A549 (cell line): ENCODE results near the gene DDX54. TPM values are rescaled to one million over a fixed set of nuclear protein-coding genes. Genes with fewer than 3 reads are reported as not detected.
A peak's percentile ranks its signal among the peaks of the same experiment; 100 is the strongest.

Experiments
- CBX2 ChIP-seq: fragments of 200-600 bp; sonication (generic); IDR thresholded peaks from 2 replicates; pipeline ENCODE4 v1.6.1; 2016; ENCODE audit warnings: low read depth, mild to moderate bottlenecking, borderline replicate concordance
- CBX8 ChIP-seq: fragments of 200-600 bp; sonication (generic); IDR thresholded peaks from 2 replicates; pipeline ENCODE4 v1.6.1; 2016
- CEBPB ChIP-seq, 2 experiments: fragments of >200 bp in 1 of 2; sonication (Bioruptor Twin) in 1 of 2; formaldehyde crosslinking in 1 of 2; IDR thresholded peaks; 2 replicates each; pipeline ENCODE4 v1.6.1; 2012 to 2016
- CTCF ChIP-seq: fragments of >200 bp; sonication (Bioruptor Twin); formaldehyde crosslinking; IDR thresholded peaks from 3 replicates; pipeline ENCODE4 v1.5.1; 2016
- EHF ChIP-seq: fragments of 250-450 bp; sonication (Bioruptor Pico); IDR thresholded peaks from 2 replicates; pipeline ENCODE4 v1.5.0; 2020; ENCODE audit warnings: mild to moderate bottlenecking
- EHMT2 ChIP-seq: fragments of 200-600 bp; sonication (generic); IDR thresholded peaks from 2 replicates; pipeline ENCODE4 v1.6.1; 2016; ENCODE audit warnings: antibody characterized with exemption, low read depth, mild to moderate bottlenecking, moderate library complexity
- ELK1 ChIP-seq: fragments of 150-350 bp; IDR thresholded peaks from 2 replicates; pipeline ENCODE4 v1.6.1; 2014; ENCODE audit warnings: low read depth, mild to moderate bottlenecking, low read length
- FOXS1 ChIP-seq: fragments of 250-450 bp; sonication (Bioruptor Pico); IDR thresholded peaks from 2 replicates; pipeline ENCODE4 v1.5.0; 2020; ENCODE audit warnings: mild to moderate bottlenecking, moderate library complexity
- GATA3 ChIP-seq: IDR thresholded peaks from 2 replicates; pipeline ENCODE4 v1.6.1; 2012; ENCODE audit warnings: borderline replicate concordance
- HES2 ChIP-seq: fragments of >200 bp; sonication (Bioruptor Twin); formaldehyde crosslinking; IDR thresholded peaks from 2 replicates; pipeline ENCODE4 v1.6.1; 2016
- HEYL ChIP-seq: fragments of 250-450 bp; sonication (Bioruptor Pico); IDR thresholded peaks from 2 replicates; pipeline ENCODE4 v1.8.0; 2021; ENCODE audit warnings: mild to moderate bottlenecking, moderate library complexity
- HOXA7 ChIP-seq: fragments of 250-450 bp; sonication (Bioruptor Pico); IDR thresholded peaks from 2 replicates; pipeline ENCODE4 v1.5.0; 2020; ENCODE audit warnings: mild to moderate bottlenecking, moderate library complexity
- JUN ChIP-seq, 2 experiments: fragments of >200 bp; sonication (Bioruptor Twin); formaldehyde crosslinking; IDR thresholded peaks; 2 replicates in 1 of 2; 3 replicates in 1 of 2; pipeline ENCODE4 v1.6.1; 2016 to 2017
- KDM1A ChIP-seq: fragments of 200-600 bp; sonication (generic); IDR thresholded peaks from 2 replicates; pipeline ENCODE4 v1.6.1; 2016; ENCODE audit warnings: low read depth, mild to moderate bottlenecking
- KDM5A ChIP-seq: fragments of 200-600 bp; sonication (generic); IDR thresholded peaks from 2 replicates; pipeline ENCODE4 v1.6.1; 2016; ENCODE audit warnings: antibody characterized with exemption, mild to moderate bottlenecking
- MAFK ChIP-seq: fragments of 450-650 bp; IDR thresholded peaks from 2 replicates; pipeline ENCODE4 v1.6.1; 2014; ENCODE audit not compliant: partially characterized antibody
- MYC ChIP-seq: IDR thresholded peaks from 2 replicates; pipeline ENCODE4 v1.6.1; 2012; ENCODE audit warnings: mild to moderate bottlenecking, inconsistent platforms, low read length, improper control_type of control experiment, borderline replicate concordance
- NPAS2 ChIP-seq: fragments of 250-450 bp; sonication (Bioruptor Pico); IDR thresholded peaks from 2 replicates; pipeline ENCODE4 v1.8.0; 2022; ENCODE audit warnings: mild to moderate bottlenecking, moderate library complexity, borderline replicate concordance
- NR3C1 ChIP-seq: fragments of >200 bp; sonication (Bioruptor Twin); formaldehyde crosslinking; IDR thresholded peaks from 3 replicates; pipeline ENCODE4 v1.6.1; 2017
- PHF8 ChIP-seq: fragments of 200-600 bp; sonication (generic); IDR thresholded peaks from 2 replicates; pipeline ENCODE4 v1.6.1; 2016; ENCODE audit warnings: low read depth, mild to moderate bottlenecking, antibody characterized with exemption, moderate library complexity, borderline replicate concordance
- POLR2A ChIP-seq: IDR thresholded peaks from 2 replicates; pipeline ENCODE4 v1.6.1; 2012; ENCODE audit warnings: mild to moderate bottlenecking, low read length
- POLR2AphosphoS2 ChIP-seq: conservative IDR thresholded peaks from 2 replicates; pipeline ENCODE4 v1.6.1; 2012; ENCODE audit warnings: low read length, improper control_type of control experiment, inconsistent platforms
- RAD21 ChIP-seq, 2 experiments: fragments of >200 bp in 1 of 2; sonication (Bioruptor Twin) in 1 of 2; formaldehyde crosslinking in 1 of 2; IDR thresholded peaks in 1 of 2; conservative IDR thresholded peaks in 1 of 2; 2 replicates in 1 of 2; 3 replicates in 1 of 2; pipeline ENCODE4 v1.6.1; 2012 to 2018; ENCODE audit warnings: inconsistent platforms in 1 of 2
- RARB ChIP-seq: fragments of 250-450 bp; sonication (Bioruptor Pico); IDR thresholded peaks from 2 replicates; pipeline ENCODE4 v1.8.0; 2021; ENCODE audit warnings: mild to moderate bottlenecking, moderate library complexity
- RCOR1 ChIP-seq: fragments of 150-350 bp; IDR thresholded peaks from 2 replicates; pipeline ENCODE4 v1.6.1; 2014; ENCODE audit warnings: antibody characterized with exemption, low read length, low read depth
- REST ChIP-seq: fragments of 200-600 bp; sonication (generic); IDR thresholded peaks from 2 replicates; pipeline ENCODE4 v1.6.1; 2016; ENCODE audit warnings: antibody characterized with exemption, mild to moderate bottlenecking, moderate library complexity
- RNF2 ChIP-seq: fragments of 200-600 bp; sonication (generic); IDR thresholded peaks from 2 replicates; pipeline ENCODE4 v1.6.1; 2016; ENCODE audit warnings: low read depth, mild to moderate bottlenecking, antibody characterized with exemption, moderate library complexity, borderline replicate concordance
- SMC3 ChIP-seq: fragments of >200 bp; sonication (Bioruptor Twin); formaldehyde crosslinking; IDR thresholded peaks from 3 replicates; pipeline ENCODE4 v1.6.1; 2018; ENCODE audit warnings: inconsistent platforms
- SREBF2 ChIP-seq: fragments of 450-650 bp; IDR thresholded peaks from 2 replicates; pipeline ENCODE4 v1.6.1; 2014; ENCODE audit warnings: mild to moderate bottlenecking, moderate library complexity
- TP53 ChIP-seq: fragments of 250-450 bp; sonication (Bioruptor Pico); IDR thresholded peaks from 2 replicates; pipeline ENCODE4 v1.5.0; 2021; ENCODE audit warnings: mild to moderate bottlenecking, moderate library complexity
- ZC3H11A ChIP-seq: fragments of 450-650 bp; IDR thresholded peaks from 2 replicates; pipeline ENCODE4 v1.6.1; 2014; ENCODE audit warnings: antibody characterized with exemption, mild to moderate bottlenecking
- polyA plus RNA-seq, 4 experiments: library from polyadenylated mRNA; depleted of rRNA in 3 of 4; stranded (reverse); fragments of >200 nt; fragmentation: RNase III in 1 of 4; extraction: RNeasy Plus Mini Kit Qiagen cat#74134 plus additional on column Dnase treatment in 1 of 4; gene quantifications; 2 replicates in 3 of 4; 3 replicates in 1 of 4; pipeline ENCODE4 v1.2.3, GENCODE V29; 2011 to 2017
- TF ChIP-seq, protein P1 (sequence below): fragments of 250-450 bp; sonication (Bioruptor Pico); IDR thresholded peaks from 2 replicates; pipeline ENCODE4 v1.5.0; 2021; ENCODE audit warnings: mild to moderate bottlenecking, moderate library complexity, borderline replicate concordance
- TF ChIP-seq, protein P2 (sequence below): IDR thresholded peaks from 2 replicates; pipeline ENCODE4 v1.6.1; 2012

The DDX54 gene
- polyA plus RNA-seq, 2 of the 4 experiments (the other 2 are of a cell fraction) = 62.4 to 64.5 TPM

DNA sequence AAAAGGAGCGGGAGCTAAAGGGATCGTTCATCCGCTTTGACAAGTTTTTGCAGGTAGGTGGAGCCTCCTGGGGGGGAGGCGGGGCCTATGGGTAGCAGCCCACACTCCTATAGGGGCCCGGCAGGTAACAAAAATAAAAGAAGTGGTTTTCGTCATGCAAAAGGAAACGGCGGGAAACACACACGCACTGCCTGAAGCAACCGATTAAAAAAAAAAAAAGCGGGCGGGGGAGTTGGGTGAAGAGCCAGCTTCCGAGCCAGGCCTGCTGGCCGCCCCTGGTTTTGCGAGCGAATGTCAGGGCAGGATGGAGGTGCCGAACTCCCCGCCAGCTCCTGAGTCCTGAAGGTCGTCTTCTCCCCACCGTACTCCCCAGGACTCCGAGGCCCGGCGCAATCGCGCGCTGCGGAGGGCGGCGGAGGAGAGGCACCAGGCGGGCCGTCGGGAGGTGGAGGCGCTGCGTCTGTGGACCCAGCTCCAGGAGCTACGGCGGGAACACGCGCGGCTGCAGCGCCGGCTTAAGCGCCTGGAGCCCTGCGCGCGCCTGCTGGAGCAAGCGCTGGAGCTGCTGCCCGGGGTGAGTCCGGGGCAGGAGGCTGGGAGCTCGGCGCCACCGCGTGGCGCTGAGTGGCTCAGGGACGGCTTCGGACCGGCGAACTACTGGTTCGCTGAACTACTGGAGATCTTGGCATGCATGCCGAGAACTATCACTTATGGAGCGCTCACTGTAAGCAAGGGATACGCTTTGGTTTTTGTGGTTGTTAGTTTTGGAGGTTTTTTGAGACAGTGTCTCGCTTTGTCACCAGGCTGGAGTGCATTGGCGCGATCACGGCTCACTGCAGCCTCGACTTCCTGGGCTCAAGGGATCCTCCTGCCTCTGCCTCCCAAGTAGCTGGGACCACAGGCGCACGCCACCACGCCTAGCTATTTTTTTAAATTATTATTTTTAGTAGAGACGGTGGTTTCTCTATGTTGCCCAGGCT, 32.2 kb downstream of the DDX54 start (continued):
- TF ChIP-seq HOXA7 (CRISPR knock-in tag) = no peak
- no peak for TF ChIP-seq HES2
- TF ChIP-seq ELK1 = no peak
- 0 out of 2 replicates have a peak, but pooled peaks have one; percentile 39 for TF ChIP-seq MYC
- TF ChIP-seq CEBPB (IDR thresholded peaks at IDR 0.05) = no peak
- peak; percentile 82 for TF ChIP-seq SMC3
- no peak for TF ChIP-seq ZC3H11A
- no peak for TF ChIP-seq GATA3
- TF ChIP-seq RNF2 = peak; percentile 69; the same call in 1 of the 2 replicates
- peak; percentile 67 to 75 for TF ChIP-seq RAD21 (conservative IDR thresholded peaks at IDR 0.05 in 1 of 2, IDR thresholded peaks at IDR 0.05 in 1 of 2)
- TF ChIP-seq POLR2AphosphoS2 = no peak
- TF ChIP-seq, protein P1, sequence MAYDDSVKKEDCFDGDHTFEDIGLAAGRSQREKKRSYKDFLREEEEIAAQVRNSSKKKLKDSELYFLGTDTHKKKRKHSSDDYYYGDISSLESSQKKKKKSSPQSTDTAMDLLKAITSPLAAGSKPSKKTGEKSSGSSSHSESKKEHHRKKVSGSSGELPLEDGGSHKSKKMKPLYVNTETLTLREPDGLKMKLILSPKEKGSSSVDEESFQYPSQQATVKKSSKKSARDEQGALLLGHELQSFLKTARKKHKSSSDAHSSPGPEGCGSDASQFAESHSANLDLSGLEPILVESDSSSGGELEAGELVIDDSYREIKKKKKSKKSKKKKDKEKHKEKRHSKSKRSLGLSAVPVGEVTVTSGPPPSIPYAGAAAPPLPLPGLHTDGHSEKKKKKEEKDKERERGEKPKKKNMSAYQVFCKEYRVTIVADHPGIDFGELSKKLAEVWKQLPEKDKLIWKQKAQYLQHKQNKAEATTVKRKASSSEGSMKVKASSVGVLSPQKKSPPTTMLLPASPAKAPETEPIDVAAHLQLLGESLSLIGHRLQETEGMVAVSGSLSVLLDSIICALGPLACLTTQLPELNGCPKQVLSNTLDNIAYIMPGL (CRISPR knock-in tag) = no peak
- no peak for TF ChIP-seq HEYL (CRISPR knock-in tag)
- TF ChIP-seq CBX8 = no peak
- no peak for TF ChIP-seq SREBF2
- TF ChIP-seq MAFK = no peak
- TF ChIP-seq KDM5A = no peak
- no peak for TF ChIP-seq REST
- no peak for TF ChIP-seq POLR2A
- TF ChIP-seq NPAS2 (CRISPR knock-in tag) = no peak
- TF ChIP-seq, protein P2, sequence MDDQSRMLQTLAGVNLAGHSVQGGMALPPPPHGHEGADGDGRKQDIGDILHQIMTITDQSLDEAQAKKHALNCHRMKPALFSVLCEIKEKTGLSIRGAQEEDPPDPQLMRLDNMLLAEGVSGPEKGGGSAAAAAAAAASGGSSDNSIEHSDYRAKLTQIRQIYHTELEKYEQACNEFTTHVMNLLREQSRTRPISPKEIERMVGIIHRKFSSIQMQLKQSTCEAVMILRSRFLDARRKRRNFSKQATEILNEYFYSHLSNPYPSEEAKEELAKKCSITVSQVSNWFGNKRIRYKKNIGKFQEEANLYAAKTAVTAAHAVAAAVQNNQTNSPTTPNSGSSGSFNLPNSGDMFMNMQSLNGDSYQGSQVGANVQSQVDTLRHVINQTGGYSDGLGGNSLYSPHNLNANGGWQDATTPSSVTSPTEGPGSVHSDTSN = no peak
- no peak for TF ChIP-seq NR3C1
- no peak for TF ChIP-seq JUN (IDR thresholded peaks at IDR 0.05)
- TF ChIP-seq KDM1A = no peak
- TF ChIP-seq RCOR1 = no peak
- TF ChIP-seq EHMT2 = no peak
- no peak for TF ChIP-seq CBX2
- TF ChIP-seq TP53 = no peak
- TF ChIP-seq CTCF = peak; percentile 65
- no peak for TF ChIP-seq EHF (CRISPR knock-in tag)
- no peak for TF ChIP-seq RARB (CRISPR knock-in tag)
- no peak for TF ChIP-seq FOXS1
- no peak for TF ChIP-seq PHF8
